SK-N-SH treated with all-trans-retinoic acid at 6 μM for 48 hours (cell line): ENCODE data around the gene NAPB.

ENCODE experiments used
- ARNTL ChIP-seq: fragments of 450-650 bp; formaldehyde crosslinking; IDR thresholded peaks from 2 replicates; pipeline ENCODE4 v1.5.0; 2020; ENCODE audit warnings: low read depth, mild to moderate bottlenecking, moderate library complexity, borderline replicate concordance
- CSDC2 ChIP-seq: fragments of 250-450 bp; sonication (Bioruptor Pico); IDR thresholded peaks from 2 replicates; pipeline ENCODE4 v1.5.0; 2020; ENCODE audit warnings: mild to moderate bottlenecking, moderate library complexity
- GLIS3 ChIP-seq: fragments of 250-450 bp; sonication (Bioruptor Pico); IDR thresholded peaks from 2 replicates; pipeline ENCODE4 v1.5.0; 2020; ENCODE audit warnings: mild to moderate bottlenecking, moderate library complexity
- ISL1 ChIP-seq: fragments of 250-450 bp; sonication (Bioruptor Pico); IDR thresholded peaks from 2 replicates; pipeline ENCODE4 v2.1.2; 2022; ENCODE audit warnings: mild to moderate bottlenecking, moderate library complexity
- PPARA ChIP-seq: fragments of 250-450 bp; sonication (Bioruptor Pico); IDR thresholded peaks from 2 replicates; pipeline ENCODE4 v1.5.0; 2020; ENCODE audit warnings: mild to moderate bottlenecking, borderline replicate concordance
- RARB ChIP-seq: fragments of 250-450 bp; sonication (Bioruptor Pico); IDR thresholded peaks from 2 replicates; pipeline ENCODE4 v1.8.0; 2021; ENCODE audit warnings: mild to moderate bottlenecking, moderate library complexity
- SNAI2 ChIP-seq: fragments of 250-450 bp; sonication (Bioruptor Pico); IDR thresholded peaks from 2 replicates; pipeline ENCODE4 v1.5.0; 2020; ENCODE audit warnings: mild to moderate bottlenecking, moderate library complexity
- TCF4 ChIP-seq: fragments of 250-450 bp; sonication (Bioruptor Pico); IDR thresholded peaks from 2 replicates; pipeline ENCODE4 v1.8.0; 2021; ENCODE audit warnings: mild to moderate bottlenecking, moderate library complexity, borderline replicate concordance
- ZC3H10 ChIP-seq: fragments of 250-450 bp; sonication (Bioruptor Pico); IDR thresholded peaks from 2 replicates; pipeline ENCODE4 v1.5.1; 2021; ENCODE audit warnings: mild to moderate bottlenecking, moderate library complexity
- ZFP30 ChIP-seq: fragments of 450-650 bp; formaldehyde crosslinking; IDR thresholded peaks from 2 replicates; pipeline ENCODE4 v1.5.0; 2022; ENCODE audit warnings: mild to moderate bottlenecking, moderate library complexity
- TF ChIP-seq, protein P1 (sequence below): fragments of 250-450 bp; sonication (Bioruptor Pico); IDR thresholded peaks from 2 replicates; pipeline ENCODE4 v1.5.1; 2021; ENCODE audit warnings: mild to moderate bottlenecking, moderate library complexity
- TF ChIP-seq, protein P2 (sequence below): fragments of 250-450 bp; sonication (Bioruptor Pico); IDR thresholded peaks from 2 replicates; pipeline ENCODE4 v1.5.1; 2020; ENCODE audit warnings: low read depth, mild to moderate bottlenecking, moderate library complexity
- TF ChIP-seq, protein P3 (sequence below): fragments of 250-450 bp; sonication (Bioruptor Pico); IDR thresholded peaks from 2 replicates; pipeline ENCODE4 v1.8.0; 2020; ENCODE audit warnings: mild to moderate bottlenecking, moderate library complexity, borderline replicate concordance

DNA sequence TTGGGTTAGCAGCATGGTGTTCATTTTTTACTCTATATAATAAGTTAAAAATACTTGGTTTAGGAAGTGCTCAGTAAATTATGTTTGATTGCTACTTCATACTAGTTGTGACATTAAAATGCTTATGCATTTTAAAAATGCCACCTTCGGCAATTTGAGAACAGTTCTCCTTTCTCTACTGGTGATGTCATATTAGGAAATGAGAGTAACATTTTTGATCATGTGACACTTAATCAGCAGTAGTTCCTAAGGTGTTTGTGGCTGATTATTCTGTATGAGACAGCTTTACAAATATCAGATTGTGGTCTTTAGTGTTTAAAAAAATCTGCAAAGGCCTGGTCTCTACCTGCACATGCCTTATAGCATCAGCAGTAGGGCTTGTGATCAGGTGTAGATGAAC lies 54.9 kb downstream of the NAPB start:
- TF ChIP-seq, protein P1, sequence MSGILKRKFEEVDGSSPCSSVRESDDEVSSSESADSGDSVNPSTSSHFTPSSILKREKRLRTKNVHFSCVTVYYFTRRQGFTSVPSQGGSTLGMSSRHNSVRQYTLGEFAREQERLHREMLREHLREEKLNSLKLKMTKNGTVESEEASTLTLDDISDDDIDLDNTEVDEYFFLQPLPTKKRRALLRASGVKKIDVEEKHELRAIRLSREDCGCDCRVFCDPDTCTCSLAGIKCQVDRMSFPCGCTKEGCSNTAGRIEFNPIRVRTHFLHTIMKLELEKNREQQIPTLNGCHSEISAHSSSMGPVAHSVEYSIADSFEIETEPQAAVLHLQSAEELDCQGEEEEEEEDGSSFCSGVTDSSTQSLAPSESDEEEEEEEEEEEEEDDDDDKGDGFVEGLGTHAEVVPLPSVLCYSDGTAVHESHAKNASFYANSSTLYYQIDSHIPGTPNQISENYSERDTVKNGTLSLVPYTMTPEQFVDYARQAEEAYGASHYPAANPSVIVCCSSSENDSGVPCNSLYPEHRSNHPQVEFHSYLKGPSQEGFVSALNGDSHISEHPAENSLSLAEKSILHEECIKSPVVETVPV, result no peak
- TF ChIP-seq, protein P2, sequence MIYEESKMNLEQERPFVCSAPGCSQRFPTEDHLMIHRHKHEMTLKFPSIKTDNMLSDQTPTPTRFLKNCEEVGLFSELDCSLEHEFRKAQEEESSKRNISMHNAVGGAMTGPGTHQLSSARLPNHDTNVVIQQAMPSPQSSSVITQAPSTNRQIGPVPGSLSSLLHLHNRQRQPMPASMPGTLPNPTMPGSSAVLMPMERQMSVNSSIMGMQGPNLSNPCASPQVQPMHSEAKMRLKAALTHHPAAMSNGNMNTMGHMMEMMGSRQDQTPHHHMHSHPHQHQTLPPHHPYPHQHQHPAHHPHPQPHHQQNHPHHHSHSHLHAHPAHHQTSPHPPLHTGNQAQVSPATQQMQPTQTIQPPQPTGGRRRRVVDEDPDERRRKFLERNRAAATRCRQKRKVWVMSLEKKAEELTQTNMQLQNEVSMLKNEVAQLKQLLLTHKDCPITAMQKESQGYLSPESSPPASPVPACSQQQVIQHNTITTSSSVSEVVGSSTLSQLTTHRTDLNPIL (CRISPR knock-in tag), result no peak
- TF ChIP-seq, protein P3, sequence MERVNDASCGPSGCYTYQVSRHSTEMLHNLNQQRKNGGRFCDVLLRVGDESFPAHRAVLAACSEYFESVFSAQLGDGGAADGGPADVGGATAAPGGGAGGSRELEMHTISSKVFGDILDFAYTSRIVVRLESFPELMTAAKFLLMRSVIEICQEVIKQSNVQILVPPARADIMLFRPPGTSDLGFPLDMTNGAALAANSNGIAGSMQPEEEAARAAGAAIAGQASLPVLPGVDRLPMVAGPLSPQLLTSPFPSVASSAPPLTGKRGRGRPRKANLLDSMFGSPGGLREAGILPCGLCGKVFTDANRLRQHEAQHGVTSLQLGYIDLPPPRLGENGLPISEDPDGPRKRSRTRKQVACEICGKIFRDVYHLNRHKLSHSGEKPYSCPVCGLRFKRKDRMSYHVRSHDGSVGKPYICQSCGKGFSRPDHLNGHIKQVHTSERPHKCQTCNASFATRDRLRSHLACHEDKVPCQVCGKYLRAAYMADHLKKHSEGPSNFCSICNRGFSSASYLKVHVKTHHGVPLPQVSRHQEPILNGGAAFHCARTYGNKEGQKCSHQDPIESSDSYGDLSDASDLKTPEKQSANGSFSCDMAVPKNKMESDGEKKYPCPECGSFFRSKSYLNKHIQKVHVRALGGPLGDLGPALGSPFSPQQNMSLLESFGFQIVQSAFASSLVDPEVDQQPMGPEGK (CRISPR knock-in tag), result no peak
- TF ChIP-seq PPARA (CRISPR knock-in tag) (no peak), ARNTL (no peak), ZFP30 (CRISPR knock-in tag) (no peak), ZC3H10 (CRISPR knock-in tag) (no peak), ISL1 (CRISPR knock-in tag) (no peak), TCF4 (CRISPR knock-in tag) (no peak), RARB (no peak), CSDC2 (CRISPR knock-in tag) (no peak), SNAI2 (CRISPR knock-in tag) (no peak), GLIS3 (CRISPR knock-in tag) (no peak)
